ENCODE measurements around the gene NFATC1. TPM values are rescaled to one million over a fixed set of nuclear protein-coding genes. Genes with fewer than 3 reads are reported as not detected.

Gene NFATC1
- total and polyA plus RNA-seq, 7 experiments from 2014 or later: 27.1 to 87.2 (median 53.4) TPM

- H3K36me3 ChIP-seq (ENCODE audit: control insufficient read depth in 2 of 3, insufficient read depth in 3 of 3, low read length in 3 of 3): no peaks in the 10 kb centered on the region
- no peak for DNase-seq
- no peak for ATAC-seq
- no peak overlapping the region for H3K27ac Mint-ChIP-seq
- intact Hi-C loops (cut with micrococcal nuclease): no loop called here
- no peaks in the 10 kb centered on the region for H3K4me1 Mint-ChIP-seq
- no peak overlapping the region for H3K4me3 Mint-ChIP-seq
- POLR2A ChIA-PET: no interaction called here
- no peaks in the 10 kb centered on the region for H3K36me3 Mint-ChIP-seq
- no peaks in the 10 kb centered on the region for H3K4me1 ChIP-seq (ENCODE audit: control insufficient read depth in 2 of 2, insufficient read depth in 2 of 2, low read length in 2 of 2)
- no peak overlapping the region for H3K4me3 ChIP-seq (ENCODE audit: low read length)
- H3K27me3 ChIP-seq (ENCODE audit: control insufficient read depth in 2 of 2, insufficient read depth in 2 of 2, low read length in 2 of 2): no peaks in the 10 kb centered on the region
- CTCF ChIA-PET: interaction anchor here (0.6 to 0.8 kb wide), 2 partner anchors 124 to 177 kb away, joined by 3 read pairs; no protein-coding TSS in a partner anchor
- no peaks in the 10 kb centered on the region for H3K27me3 Mint-ChIP-seq
- no peak overlapping the region for H3K27ac ChIP-seq (ENCODE audit: low read depth, low read length)
- no peaks in the 10 kb centered on the region for H3K9me3 ChIP-seq (ENCODE audit: control insufficient read depth in 2 of 3, low read length in 3 of 3)
- H3K9me3 Mint-ChIP-seq: peaks cover 0 to 1% (median 0%) of the 10 kb centered on the region in 11 donors
Observed at GRCh38 chr18:79554945-79555645, 159.4 kb downstream of the NFATC1 start.

- no peaks in the 10 kb centered on the region for H3K36me3 ChIP-seq (ENCODE audit: control insufficient read depth in 2 of 3, insufficient read depth in 3 of 3, low read length in 3 of 3)
- H3K27ac Mint-ChIP-seq: no peak overlapping the region
- no peak overlapping the region for H3K4me3 ChIP-seq (ENCODE audit: low read length)
- intact Hi-C loops (cut with micrococcal nuclease): no loop called here
- H3K27ac ChIP-seq (ENCODE audit: low read depth, low read length): no peak overlapping the region
- H3K4me3 Mint-ChIP-seq: no peak overlapping the region
- H3K4me1 Mint-ChIP-seq: no peaks in the 10 kb centered on the region
- H3K4me1 ChIP-seq (ENCODE audit: control insufficient read depth in 2 of 2, insufficient read depth in 2 of 2, low read length in 2 of 2): no peaks in the 10 kb centered on the region
- no peaks in the 10 kb centered on the region for H3K36me3 Mint-ChIP-seq
- no peak for ATAC-seq
- no peaks in the 10 kb centered on the region for H3K27me3 Mint-ChIP-seq
- ChIA-PET POLR2A (no interaction called here), CTCF (interaction anchor here (0.8 kb wide), 1 partner anchor 178 kb away, joined by 3 read pairs; no protein-coding TSS in a partner anchor)
- no peaks in the 10 kb centered on the region for H3K9me3 ChIP-seq (ENCODE audit: control insufficient read depth in 2 of 3, low read length in 3 of 3)
- H3K27me3 ChIP-seq (ENCODE audit: control insufficient read depth in 2 of 2, insufficient read depth in 2 of 2, low read length in 2 of 2): no peaks in the 10 kb centered on the region
- H3K9me3 Mint-ChIP-seq: peaks cover 0 to 1% (median 0%) of the 10 kb centered on the region in 11 donors
- DNase-seq: no peak
Observed at GRCh38 chr18:79555885-79556284, 160.2 kb downstream of the NFATC1 start.

DNA sequence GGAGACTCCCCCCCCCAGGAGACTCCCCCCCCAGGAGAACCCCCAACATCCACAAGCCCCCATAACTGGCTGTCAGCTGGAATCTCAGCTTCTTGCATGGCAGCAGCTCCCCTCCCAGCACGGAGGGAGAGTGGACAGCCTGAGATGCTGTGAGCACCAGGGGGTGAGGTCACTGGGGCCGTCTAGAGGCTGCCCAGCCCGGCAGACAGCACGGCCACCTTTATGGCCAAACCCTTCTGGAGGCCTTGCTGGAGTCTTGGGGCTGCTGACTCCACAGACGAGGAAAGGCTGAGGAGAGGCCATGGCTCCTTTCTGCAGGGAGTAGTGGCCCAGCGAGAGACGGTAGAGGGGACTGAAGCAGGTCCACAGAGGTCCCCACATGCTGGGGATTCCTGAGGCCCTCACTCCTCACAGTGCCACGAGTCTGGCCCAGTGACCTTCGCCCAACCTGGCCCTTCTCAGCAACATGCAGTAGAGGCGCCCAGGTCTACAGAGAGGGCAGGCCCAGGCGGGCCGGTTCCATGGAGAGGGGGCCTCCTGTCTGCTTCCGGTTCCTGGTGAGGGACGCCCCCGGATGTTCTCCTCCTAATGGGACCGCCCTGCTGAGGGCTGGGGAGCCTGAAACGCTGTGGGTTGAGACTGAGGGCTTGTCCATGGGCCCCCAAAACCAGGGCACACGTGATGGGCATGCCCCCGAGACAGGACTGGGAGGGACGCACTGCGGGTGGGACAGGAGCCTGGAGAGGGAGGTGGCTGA is 161.3 kb downstream of the NFATC1 start:
- peaks cover 0 to 1% (median 0%) of the 10 kb centered on the region in 11 donors for H3K9me3 Mint-ChIP-seq
- H3K36me3 Mint-ChIP-seq: no peaks in the 10 kb centered on the region
- DNase-seq: no peak
- no peak overlapping the region for H3K4me3 Mint-ChIP-seq
- H3K27me3 Mint-ChIP-seq: no peaks in the 10 kb centered on the region
- ATAC-seq: no peak
- intact Hi-C loops (cut with micrococcal nuclease): no loop called here
- ChIA-PET POLR2A (no interaction called here), CTCF (no interaction called here)
- no peak overlapping the region for H3K27ac Mint-ChIP-seq
- Histone ChIP-seq H3K27ac (ENCODE audit: low read depth, low read length) (no peak overlapping the region), H3K27me3 (ENCODE audit: control insufficient read depth in 2 of 2, insufficient read depth in 2 of 2, low read length in 2 of 2) (no peaks in the 10 kb centered on the region), H3K4me3 (ENCODE audit: low read length) (no peak overlapping the region), H3K36me3 (ENCODE audit: control insufficient read depth in 2 of 3, insufficient read depth in 3 of 3, low read length in 3 of 3) (no peaks in the 10 kb centered on the region), H3K4me1 (ENCODE audit: control insufficient read depth in 2 of 2, insufficient read depth in 2 of 2, low read length in 2 of 2) (no peaks in the 10 kb centered on the region), H3K9me3 (ENCODE audit: control insufficient read depth in 2 of 3, low read length in 3 of 3) (no peaks in the 10 kb centered on the region)
- no peaks in the 10 kb centered on the region for H3K4me1 Mint-ChIP-seq

DNA sequence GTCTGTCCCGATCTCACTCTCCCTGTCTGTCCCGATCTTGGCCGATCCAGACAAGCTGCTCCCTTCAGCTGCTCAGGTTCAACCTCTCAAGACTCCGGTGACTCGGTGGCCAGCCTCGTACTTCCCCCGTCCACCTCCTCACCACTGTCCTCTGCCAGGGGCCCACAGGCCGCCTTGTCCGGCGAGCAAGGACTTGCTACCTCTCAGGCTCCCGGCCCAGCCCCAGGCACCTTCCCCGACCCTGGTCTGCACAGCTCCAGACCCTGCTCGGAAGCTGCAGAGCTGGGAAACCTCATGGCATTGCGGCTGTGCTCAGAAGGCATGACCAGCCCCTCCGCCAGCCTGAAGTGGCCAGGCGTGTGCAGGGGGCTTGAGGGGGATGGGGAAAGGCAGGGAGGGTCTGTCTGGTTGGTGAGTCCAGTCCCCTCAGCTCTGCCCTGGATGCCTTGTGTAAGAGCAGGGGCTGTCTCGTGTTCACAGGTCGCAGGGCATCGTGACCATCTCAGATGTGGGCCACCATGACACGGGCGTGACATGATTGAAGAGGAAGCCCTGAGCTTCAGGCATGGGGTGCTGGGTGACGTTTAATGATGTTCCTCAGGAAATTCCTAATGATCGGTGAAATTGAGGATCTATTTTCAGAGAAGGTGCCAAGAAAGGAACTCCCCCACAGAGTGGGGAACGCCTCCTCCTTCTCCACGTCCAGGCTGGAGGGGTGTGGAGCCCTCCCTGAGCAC is 162.6 kb downstream of the NFATC1 start:
- intact Hi-C loops (cut with micrococcal nuclease): no loop called here
- H3K27ac Mint-ChIP-seq: no peak overlapping the region
- H3K4me3 ChIP-seq (ENCODE audit: low read length): no peak overlapping the region
- no peaks in the 10 kb centered on the region for H3K4me1 ChIP-seq (ENCODE audit: control insufficient read depth in 2 of 2, insufficient read depth in 2 of 2, low read length in 2 of 2)
- H3K27ac ChIP-seq (ENCODE audit: low read depth, low read length): no peak overlapping the region
- H3K36me3 ChIP-seq (ENCODE audit: control insufficient read depth in 2 of 3, insufficient read depth in 3 of 3, low read length in 3 of 3): no peaks in the 10 kb centered on the region
- H3K4me1 Mint-ChIP-seq: no peaks in the 10 kb centered on the region
- H3K27me3 ChIP-seq (ENCODE audit: control insufficient read depth in 2 of 2, insufficient read depth in 2 of 2, low read length in 2 of 2): no peaks in the 10 kb centered on the region
- ATAC-seq: no peak
- no peaks in the 10 kb centered on the region for H3K27me3 Mint-ChIP-seq
- no peak overlapping the region for H3K4me3 Mint-ChIP-seq
- ChIA-PET POLR2A (no interaction called here), CTCF (no interaction called here)
- no peaks in the 10 kb centered on the region for H3K9me3 ChIP-seq (ENCODE audit: control insufficient read depth in 2 of 3, low read length in 3 of 3)
- peaks cover 0 to 1% (median 0%) of the 10 kb centered on the region in 11 donors for H3K9me3 Mint-ChIP-seq
- DNase-seq: no peak
- H3K36me3 Mint-ChIP-seq: no peaks in the 10 kb centered on the region

DNA sequence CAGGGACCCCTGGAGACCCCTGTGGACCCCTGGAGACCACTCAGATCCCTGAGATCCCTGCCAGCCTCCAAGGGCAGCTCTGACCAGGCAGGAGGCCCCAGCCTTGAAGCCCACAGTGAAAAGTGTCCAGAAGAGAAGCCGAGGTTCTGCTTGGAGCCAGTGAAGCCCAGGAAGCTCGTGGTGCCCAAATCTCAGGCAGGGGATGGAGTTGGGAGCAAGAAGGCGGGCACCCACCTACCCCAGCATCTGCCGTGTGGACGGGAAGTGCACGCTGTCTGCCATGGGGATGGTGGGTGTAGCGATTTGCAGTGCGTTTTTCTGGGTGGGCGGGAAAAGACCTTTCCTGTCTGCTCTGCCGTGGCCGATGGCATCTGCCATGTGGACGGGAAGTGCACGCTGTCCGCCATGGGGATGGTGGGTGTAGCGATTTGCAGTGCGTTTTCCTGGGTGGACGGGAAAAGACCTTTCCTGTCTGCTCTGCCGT is 163.2 kb downstream of the NFATC1 start:
- no peaks in the 10 kb centered on the region for H3K27me3 ChIP-seq (ENCODE audit: control insufficient read depth in 2 of 2, insufficient read depth in 2 of 2, low read length in 2 of 2)
- ATAC-seq: no peak
- Mint-ChIP-seq H3K27ac (peak overlapping the region in 1 of 9 donors; percentile 31), H3K9me3 (peaks cover 0 to 1% (median 0%) of the 10 kb centered on the region in 11 donors), H3K4me3 (no peak overlapping the region), H3K4me1 (no peaks in the 10 kb centered on the region), H3K27me3 (no peaks in the 10 kb centered on the region), H3K36me3 (no peaks in the 10 kb centered on the region)
- no peaks in the 10 kb centered on the region for H3K9me3 ChIP-seq (ENCODE audit: control insufficient read depth in 2 of 3, low read length in 3 of 3)
- H3K36me3 ChIP-seq (ENCODE audit: control insufficient read depth in 2 of 3, insufficient read depth in 3 of 3, low read length in 3 of 3): no peaks in the 10 kb centered on the region
- no peak for DNase-seq
- no peak overlapping the region for H3K4me3 ChIP-seq (ENCODE audit: low read length)
- ChIA-PET POLR2A (no interaction called here), CTCF (no interaction called here)
- no peaks in the 10 kb centered on the region for H3K4me1 ChIP-seq (ENCODE audit: control insufficient read depth in 2 of 2, insufficient read depth in 2 of 2, low read length in 2 of 2)
- H3K27ac ChIP-seq (ENCODE audit: low read depth, low read length): no peak overlapping the region
- intact Hi-C loops (cut with micrococcal nuclease): no loop called here

- CTCF ChIA-PET: no interaction called here
- peak overlapping the region in 3 of 9 donors; percentile 14 to 49 (median 31) for H3K27ac Mint-ChIP-seq
- Histone ChIP-seq H3K9me3 (ENCODE audit: control insufficient read depth in 2 of 3, low read length in 3 of 3) (no peaks in the 10 kb centered on the region), H3K4me3 (ENCODE audit: low read length) (no peak overlapping the region), H3K4me1 (ENCODE audit: control insufficient read depth in 2 of 2, insufficient read depth in 2 of 2, low read length in 2 of 2) (no peaks in the 10 kb centered on the region), H3K27me3 (ENCODE audit: control insufficient read depth in 2 of 2, insufficient read depth in 2 of 2, low read length in 2 of 2) (no peaks in the 10 kb centered on the region), H3K27ac (ENCODE audit: low read depth, low read length) (no peak overlapping the region), H3K36me3 (ENCODE audit: control insufficient read depth in 2 of 3, insufficient read depth in 3 of 3, low read length in 3 of 3) (no peaks in the 10 kb centered on the region)
- H3K9me3 Mint-ChIP-seq: peaks cover 0 to 4% (median 0%) of the 10 kb centered on the region in 11 donors
- no peak overlapping the region for H3K4me3 Mint-ChIP-seq
- POLR2A ChIA-PET: no interaction called here
- no peaks in the 10 kb centered on the region for H3K36me3 Mint-ChIP-seq
- H3K27me3 Mint-ChIP-seq: no peaks in the 10 kb centered on the region
- H3K4me1 Mint-ChIP-seq: no peaks in the 10 kb centered on the region
- intact Hi-C loops (cut with micrococcal nuclease): no loop called here
- DNase-seq: no peak
- no peak for ATAC-seq
Observed at GRCh38 chr18:79559436-79559835, 163.7 kb downstream of the NFATC1 start.
